ENCODE data around the gene GIMAP1.

DNA sequence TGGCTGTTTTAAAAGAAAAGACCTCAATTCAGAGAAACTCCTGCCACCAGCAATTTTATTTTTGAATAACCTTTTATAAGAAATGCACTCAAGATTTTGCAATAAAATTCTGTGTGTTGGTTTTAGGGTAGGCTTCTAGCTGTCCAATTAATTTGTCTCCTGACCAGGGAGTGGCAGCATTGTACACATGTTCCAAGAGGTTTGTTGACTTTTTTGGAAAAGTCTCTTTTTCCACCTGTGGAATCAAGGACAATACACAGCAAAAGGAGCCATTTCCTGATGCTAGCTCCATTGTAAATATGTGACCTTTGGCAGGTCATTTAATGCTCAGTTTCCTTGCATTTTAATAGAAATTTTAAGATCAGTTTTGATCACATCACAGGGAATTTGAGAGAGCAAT, 22.6 kb downstream of the GIMAP1 start:
- TF ChIP-seq, protein P1, sequence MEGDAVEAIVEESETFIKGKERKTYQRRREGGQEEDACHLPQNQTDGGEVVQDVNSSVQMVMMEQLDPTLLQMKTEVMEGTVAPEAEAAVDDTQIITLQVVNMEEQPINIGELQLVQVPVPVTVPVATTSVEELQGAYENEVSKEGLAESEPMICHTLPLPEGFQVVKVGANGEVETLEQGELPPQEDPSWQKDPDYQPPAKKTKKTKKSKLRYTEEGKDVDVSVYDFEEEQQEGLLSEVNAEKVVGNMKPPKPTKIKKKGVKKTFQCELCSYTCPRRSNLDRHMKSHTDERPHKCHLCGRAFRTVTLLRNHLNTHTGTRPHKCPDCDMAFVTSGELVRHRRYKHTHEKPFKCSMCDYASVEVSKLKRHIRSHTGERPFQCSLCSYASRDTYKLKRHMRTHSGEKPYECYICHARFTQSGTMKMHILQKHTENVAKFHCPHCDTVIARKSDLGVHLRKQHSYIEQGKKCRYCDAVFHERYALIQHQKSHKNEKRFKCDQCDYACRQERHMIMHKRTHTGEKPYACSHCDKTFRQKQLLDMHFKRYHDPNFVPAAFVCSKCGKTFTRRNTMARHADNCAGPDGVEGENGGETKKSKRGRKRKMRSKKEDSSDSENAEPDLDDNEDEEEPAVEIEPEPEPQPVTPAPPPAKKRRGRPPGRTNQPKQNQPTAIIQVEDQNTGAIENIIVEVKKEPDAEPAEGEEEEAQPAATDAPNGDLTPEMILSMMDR (IDR thresholded peaks at IDR 0.05; ENCODE audit: poor library complexity), result peak; percentile 16
- TF ChIP-seq EZH2 (IDR thresholded peaks at IDR 0.05; ENCODE audit: borderline replicate concordance) (no peak), EZH2phosphoT487 (IDR thresholded peaks at IDR 0.05; ENCODE audit: low read depth, severe bottlenecking, unreplicated experiment) (no peak)
